Sigmoid colon (tissue), 7 donors: ENCODE measurements around the gene SMOC2. TPM values are rescaled to one million over a fixed set of nuclear protein-coding genes. Genes with fewer than 3 reads are reported as not detected.

Experiments used
- DNase-seq: peaks from one replicate; pipeline ENCODE4 v3.0.0-alpha.2; 2019
- H3K27ac ChIP-seq, 4 donors: fragments of 200-600 bp; sonication (generic); one replicate each; pipeline ENCODE4 v1.5.1; 2016 to 2019; ENCODE audit warnings: mild to moderate bottlenecking in 1 of 4
- H3K27me3 ChIP-seq, 3 donors: fragments of 200-600 bp; sonication (generic); one replicate each; pipeline ENCODE4 v1.5.1; 2019; ENCODE audit warnings: mild to moderate bottlenecking in 1 of 3
- H3K36me3 ChIP-seq, 4 donors: fragments of 200-600 bp; sonication (generic); one replicate each; pipeline ENCODE4 v1.5.1; 2016 to 2019
- H3K4me1 ChIP-seq, 4 donors: fragments of 200-600 bp; sonication (generic); one replicate each; pipeline ENCODE4 v1.5.1; 2017 to 2019
- H3K4me3 ChIP-seq, 4 donors: fragments of 200-600 bp; sonication (generic); one replicate each; pipeline ENCODE4 v1.5.1; 2017 to 2019; ENCODE audit warnings: mild to moderate bottlenecking in 2 of 4, moderate library complexity in 1 of 4
- H3K9me3 ChIP-seq, 4 donors: fragments of 200-600 bp in 3 of 4; sonication (generic) in 3 of 4; one replicate each; pipeline versions ENCODE4 v1.5.1 to v1.6.1; 2013 to 2019
- EP300 ChIP-seq, 4 donors: sonication (generic); formaldehyde crosslinking; IDR thresholded peaks; one replicate each; pipeline ENCODE4 v1.6.1; 2017; ENCODE audit warnings: antibody characterized with exemption in 4 of 4
- POLR2A ChIP-seq, 2 donors: fragments of 450-650 bp; IDR thresholded peaks; one replicate each; pipeline ENCODE4 v1.6.1; 2016; ENCODE audit warnings: antibody characterized with exemption in 2 of 2, mild to moderate bottlenecking in 2 of 2, moderate library complexity in 2 of 2
- POLR2AphosphoS5 ChIP-seq, 4 donors: sonication (generic); formaldehyde crosslinking; IDR thresholded peaks; one replicate each; pipeline ENCODE4 v1.6.1; 2017; ENCODE audit warnings: antibody characterized with exemption in 4 of 4
- WGBS, 2 donors: extraction: QIAGEN DNeasy Blood & Tissue Kit; methylation state at CpG; one replicate each; pipeline ENCODE4 v1.1.7; 2013; 5-methylcytosine and 5-hydroxymethylcytosine counted together
- intact Hi-C: fragments of 100-400 bp; cut with DNase I; formaldehyde crosslinking; loops from one replicate; pipeline ENCODE4 v1.15.1; 2023
- polyA plus RNA-seq, 3 donors: library from polyadenylated mRNA; stranded (reverse); fragments of 200-250 nt; gene quantifications; one replicate each; pipeline ENCODE4 v1.2.3, GENCODE V29; 2013
- total RNA-seq, 4 donors: library from RNA; depleted of rRNA; stranded (reverse); fragments of >200 nt; gene quantifications; one replicate each; pipeline ENCODE4 v1.1.0, GENCODE V29; 2016
- TF ChIP-seq, protein P1 (sequence below), 4 experiments: fragments of 450-650 bp in 3 of 4; fragments of 200-600 bp in 1 of 4; IDR thresholded peaks; one replicate each; pipeline ENCODE4 v1.5.1; 2016 to 2019; ENCODE audit warnings: antibody characterized with exemption in 4 of 4, mild to moderate bottlenecking in 3 of 4, moderate library complexity in 2 of 4
- donor health status: healthy with polysubstance abuse.
- donor health status: Bipolar disorder and iron deficiency.
- donor health status: healthy.

SMOC2 gene
- total and polyA plus RNA-seq, 7 donors, result 4.2 to 130 (median 33.5) TPM

DNA sequence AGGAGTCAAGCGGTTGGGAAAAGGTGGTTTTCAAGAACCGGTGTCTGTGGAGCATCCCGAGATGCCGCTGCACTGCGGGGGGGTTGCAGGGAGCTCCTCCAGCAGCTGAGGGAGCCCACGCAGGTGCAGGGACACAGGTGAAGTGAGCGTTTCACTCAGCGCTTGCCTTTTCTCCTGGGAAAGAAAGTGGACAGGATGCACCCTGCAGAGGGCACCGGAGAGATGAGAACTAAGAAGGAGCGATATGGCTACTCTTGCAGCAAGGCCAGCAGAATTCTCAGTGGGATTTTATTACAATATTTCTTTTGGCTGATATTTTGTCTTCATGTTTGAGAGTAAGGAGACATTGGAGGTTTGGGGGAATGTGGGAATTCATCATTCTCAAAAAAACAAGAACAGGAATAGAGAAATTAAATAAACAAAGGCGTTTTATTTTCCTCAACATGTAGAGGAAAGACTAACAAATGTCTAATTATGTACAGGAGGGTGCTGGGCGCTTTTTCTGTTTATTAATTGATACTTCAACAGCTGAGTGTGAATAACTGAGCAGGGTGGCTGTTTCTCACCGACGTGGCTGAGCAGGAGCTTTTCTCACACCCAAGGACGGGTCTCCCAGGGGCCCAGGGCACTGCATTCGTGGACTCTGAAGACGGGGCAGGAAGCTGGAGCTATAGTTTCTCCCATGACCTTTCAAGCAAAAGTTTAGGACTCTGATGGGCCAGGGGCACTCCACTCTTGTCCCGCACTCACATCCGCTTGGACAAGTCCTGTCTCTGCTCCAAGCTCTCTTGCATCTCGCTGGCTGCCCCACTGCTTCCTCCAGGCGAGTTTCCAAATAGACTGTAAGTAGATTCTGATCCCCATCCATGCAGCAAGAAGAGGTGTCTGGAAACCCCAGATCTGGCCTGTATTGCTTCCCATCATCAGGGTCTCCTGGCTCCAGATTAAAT, 176.1 kb downstream of the SMOC2 start:
- no peak overlapping the region for H3K4me3 ChIP-seq
- no peaks in the 10 kb centered on the region for H3K27me3 ChIP-seq
- no peaks in the 10 kb centered on the region for H3K4me1 ChIP-seq
- no peaks in the 10 kb centered on the region for H3K36me3 ChIP-seq
- WGBS, 2 donors, result 79 to 84% methylated on average over 21 of the region's 21 CpGs
- H3K9me3 ChIP-seq, result no peaks in the 10 kb centered on the region
- no peak for TF ChIP-seq POLR2A (IDR thresholded peaks at IDR 0.05)
- peak; percentile 47 for DNase-seq
- no peak overlapping the region for H3K27ac ChIP-seq
- intact Hi-C loops, result no loop called here

GRCh38 chr6:168618546-168619315, 177.7 kb downstream of the SMOC2 start:
- intact Hi-C loops, result no loop called here
- no peaks in the 10 kb centered on the region for H3K36me3 ChIP-seq
- TF ChIP-seq, protein P1, sequence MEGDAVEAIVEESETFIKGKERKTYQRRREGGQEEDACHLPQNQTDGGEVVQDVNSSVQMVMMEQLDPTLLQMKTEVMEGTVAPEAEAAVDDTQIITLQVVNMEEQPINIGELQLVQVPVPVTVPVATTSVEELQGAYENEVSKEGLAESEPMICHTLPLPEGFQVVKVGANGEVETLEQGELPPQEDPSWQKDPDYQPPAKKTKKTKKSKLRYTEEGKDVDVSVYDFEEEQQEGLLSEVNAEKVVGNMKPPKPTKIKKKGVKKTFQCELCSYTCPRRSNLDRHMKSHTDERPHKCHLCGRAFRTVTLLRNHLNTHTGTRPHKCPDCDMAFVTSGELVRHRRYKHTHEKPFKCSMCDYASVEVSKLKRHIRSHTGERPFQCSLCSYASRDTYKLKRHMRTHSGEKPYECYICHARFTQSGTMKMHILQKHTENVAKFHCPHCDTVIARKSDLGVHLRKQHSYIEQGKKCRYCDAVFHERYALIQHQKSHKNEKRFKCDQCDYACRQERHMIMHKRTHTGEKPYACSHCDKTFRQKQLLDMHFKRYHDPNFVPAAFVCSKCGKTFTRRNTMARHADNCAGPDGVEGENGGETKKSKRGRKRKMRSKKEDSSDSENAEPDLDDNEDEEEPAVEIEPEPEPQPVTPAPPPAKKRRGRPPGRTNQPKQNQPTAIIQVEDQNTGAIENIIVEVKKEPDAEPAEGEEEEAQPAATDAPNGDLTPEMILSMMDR (IDR thresholded peaks at IDR 0.05), result no peak
- no peak for TF ChIP-seq POLR2AphosphoS5 (IDR thresholded peaks at IDR 0.05)
- no peak for TF ChIP-seq EP300 (IDR thresholded peaks at IDR 0.05)
- no peaks in the 10 kb centered on the region for H3K4me1 ChIP-seq
- peak; percentile 45 for DNase-seq
- H3K4me3 ChIP-seq, result no peak overlapping the region
- H3K27ac ChIP-seq, result no peak overlapping the region
- H3K9me3 ChIP-seq, result no peaks in the 10 kb centered on the region
- no peaks in the 10 kb centered on the region for H3K27me3 ChIP-seq
- 79 to 87% methylated on average over 21 of the region's 21 CpGs for WGBS, 2 donors

DNA sequence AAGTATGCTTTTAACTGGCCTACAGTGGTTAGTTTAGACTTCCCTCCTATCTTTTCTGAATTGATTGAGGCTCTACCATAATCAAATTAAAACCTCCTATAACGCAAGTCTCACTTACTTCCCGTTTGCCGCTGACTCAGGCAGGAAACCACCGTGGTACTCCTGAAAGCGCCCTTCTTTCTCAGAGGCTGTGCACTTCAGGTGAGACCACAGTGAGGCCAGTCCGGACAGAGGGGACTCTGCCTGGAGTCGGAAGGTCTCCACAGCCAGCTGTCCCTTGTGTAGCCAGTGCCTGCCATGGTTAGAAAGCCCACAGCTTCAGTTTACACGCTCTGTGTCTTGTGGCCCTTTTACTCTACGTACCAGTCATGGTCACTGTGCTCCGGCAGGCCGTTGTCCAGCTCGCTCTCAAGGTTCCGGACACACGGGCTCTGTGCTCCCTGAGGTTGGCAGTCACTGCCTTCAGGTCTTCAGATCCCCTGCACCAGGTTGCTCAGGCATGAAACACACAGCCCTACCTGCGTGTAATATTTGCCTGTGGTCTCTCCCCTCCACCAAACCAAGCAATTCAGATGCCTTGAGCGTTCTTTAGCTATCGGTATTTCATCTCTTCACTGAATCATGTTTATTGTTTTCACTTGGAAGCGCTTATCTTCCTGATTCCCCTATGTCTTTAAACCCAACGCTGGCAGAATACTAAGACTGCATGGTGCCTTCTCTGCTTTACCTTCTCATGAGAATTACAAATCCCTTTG, 178.8 kb downstream of the SMOC2 start:
- H3K4me1 ChIP-seq, result no peaks in the 10 kb centered on the region
- no peaks in the 10 kb centered on the region for H3K36me3 ChIP-seq
- H3K9me3 ChIP-seq, result no peaks in the 10 kb centered on the region
- peak; percentile 27 for DNase-seq
- no peak overlapping the region for H3K4me3 ChIP-seq
- intact Hi-C loops, result loop anchor here (10.0 kb wide), 1 partner anchor 265 kb away; no protein-coding TSS in a partner anchor
- TF ChIP-seq POLR2A (IDR thresholded peaks at IDR 0.05) (no peak), POLR2AphosphoS5 (IDR thresholded peaks at IDR 0.05) (no peak), EP300 (IDR thresholded peaks at IDR 0.05) (no peak)
- TF ChIP-seq, protein P1 (IDR thresholded peaks at IDR 0.05), result no peak
- WGBS, 2 donors, result 63 to 80% methylated on average over 19 of the region's 19 CpGs
- no peaks in the 10 kb centered on the region for H3K27me3 ChIP-seq
- H3K27ac ChIP-seq, result no peak overlapping the region

DNA sequence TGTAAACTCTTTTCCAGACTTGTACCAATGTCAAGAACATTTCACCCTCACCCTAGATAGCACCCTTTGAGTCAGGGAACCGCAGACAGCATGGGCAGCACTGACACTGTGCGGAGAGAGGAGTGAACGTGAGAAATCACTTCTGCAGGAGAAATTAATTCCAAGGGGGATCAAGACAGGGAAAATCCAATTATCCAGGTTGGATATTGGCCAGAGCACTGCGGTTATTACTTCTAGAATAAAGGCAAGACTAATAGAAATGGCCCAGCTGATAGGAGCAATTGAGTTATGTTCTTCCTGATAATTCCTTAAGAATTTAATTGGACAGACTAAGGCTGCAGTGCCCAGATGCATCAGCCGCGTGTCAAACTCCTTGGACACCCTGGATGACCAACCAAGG, 179.6 kb downstream of the SMOC2 start:
- no peaks in the 10 kb centered on the region for H3K36me3 ChIP-seq
- H3K4me1 ChIP-seq, result no peaks in the 10 kb centered on the region
- H3K27me3 ChIP-seq, result no peaks in the 10 kb centered on the region
- intact Hi-C loops, result loop anchor here (10.0 kb wide), 1 partner anchor 264 kb away; no protein-coding TSS in a partner anchor
- H3K9me3 ChIP-seq, result no peaks in the 10 kb centered on the region
- no peak for TF ChIP-seq EP300 (IDR thresholded peaks at IDR 0.05)
- no peak for TF ChIP-seq POLR2A (IDR thresholded peaks at IDR 0.05)
- TF ChIP-seq POLR2AphosphoS5 (IDR thresholded peaks at IDR 0.05), result no peak
- TF ChIP-seq, protein P1 (IDR thresholded peaks at IDR 0.05), result no peak
- H3K4me3 ChIP-seq, result no peak overlapping the region
- peak; percentile 35 for DNase-seq
- H3K27ac ChIP-seq, result no peak overlapping the region
- 72 to 77% methylated on average over 6 of the region's 6 CpGs for WGBS, 2 donors
